ENCODE results near the gene SAPCD2.
A peak's percentile ranks its signal among the peaks of the same experiment; 100 is the strongest.

Gene SAPCD2

DNA sequence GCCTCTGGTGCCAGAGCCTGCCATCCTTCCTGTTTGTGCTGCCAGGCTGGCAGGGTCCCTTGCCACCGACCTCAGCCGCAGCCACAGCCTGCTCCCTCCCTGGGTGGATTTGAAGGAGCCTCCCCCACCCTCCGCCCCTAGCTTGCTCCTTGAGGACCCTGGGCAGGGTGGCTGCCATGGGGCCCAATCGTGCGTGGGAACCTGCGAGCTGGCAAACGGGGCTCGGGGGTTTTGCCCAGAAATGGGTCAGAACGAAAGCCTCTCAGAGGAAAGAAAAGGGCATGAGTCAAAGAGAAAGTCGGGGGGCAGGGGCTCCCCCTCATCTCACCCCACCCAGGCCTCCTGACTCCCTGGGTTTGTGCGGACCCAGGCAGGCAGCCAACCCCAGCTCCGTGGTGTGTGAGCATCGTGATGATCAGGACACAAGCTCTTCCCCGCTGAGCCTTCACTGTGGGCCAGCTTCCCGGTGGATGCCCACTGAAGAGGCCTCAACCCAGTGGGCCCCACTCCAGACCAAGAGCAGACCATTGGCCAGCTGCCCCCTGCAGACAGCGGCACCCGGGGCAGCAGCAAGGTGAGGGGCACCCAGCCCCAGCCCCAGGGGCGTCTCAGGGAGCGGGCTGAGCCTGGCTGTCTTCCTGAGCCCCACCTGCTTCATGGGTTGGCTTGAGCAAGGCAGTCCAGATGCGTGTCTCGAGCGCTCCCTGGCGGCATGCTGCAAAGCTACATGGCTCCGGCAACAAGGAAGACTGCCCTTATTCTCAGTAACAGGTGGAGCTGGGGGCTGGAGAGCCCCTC is 35.4 kb downstream of the SAPCD2 start (continued):
- TF ChIP-seq, protein P1, sequence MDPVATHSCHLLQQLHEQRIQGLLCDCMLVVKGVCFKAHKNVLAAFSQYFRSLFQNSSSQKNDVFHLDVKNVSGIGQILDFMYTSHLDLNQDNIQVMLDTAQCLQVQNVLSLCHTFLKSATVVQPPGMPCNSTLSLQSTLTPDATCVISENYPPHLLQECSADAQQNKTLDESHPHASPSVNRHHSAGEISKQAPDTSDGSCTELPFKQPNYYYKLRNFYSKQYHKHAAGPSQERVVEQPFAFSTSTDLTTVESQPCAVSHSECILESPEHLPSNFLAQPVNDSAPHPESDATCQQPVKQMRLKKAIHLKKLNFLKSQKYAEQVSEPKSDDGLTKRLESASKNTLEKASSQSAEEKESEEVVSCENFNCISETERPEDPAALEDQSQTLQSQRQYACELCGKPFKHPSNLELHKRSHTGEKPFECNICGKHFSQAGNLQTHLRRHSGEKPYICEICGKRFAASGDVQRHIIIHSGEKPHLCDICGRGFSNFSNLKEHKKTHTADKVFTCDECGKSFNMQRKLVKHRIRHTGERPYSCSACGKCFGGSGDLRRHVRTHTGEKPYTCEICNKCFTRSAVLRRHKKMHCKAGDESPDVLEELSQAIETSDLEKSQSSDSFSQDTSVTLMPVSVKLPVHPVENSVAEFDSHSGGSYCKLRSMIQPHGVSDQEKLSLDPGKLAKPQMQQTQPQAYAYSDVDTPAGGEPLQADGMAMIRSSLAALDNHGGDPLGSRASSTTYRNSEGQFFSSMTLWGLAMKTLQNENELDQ (tag by site-specific recombination; IDR thresholded peaks at IDR 0.05; ENCODE audit: low read depth), result no peak
- TF ChIP-seq, protein P2, sequence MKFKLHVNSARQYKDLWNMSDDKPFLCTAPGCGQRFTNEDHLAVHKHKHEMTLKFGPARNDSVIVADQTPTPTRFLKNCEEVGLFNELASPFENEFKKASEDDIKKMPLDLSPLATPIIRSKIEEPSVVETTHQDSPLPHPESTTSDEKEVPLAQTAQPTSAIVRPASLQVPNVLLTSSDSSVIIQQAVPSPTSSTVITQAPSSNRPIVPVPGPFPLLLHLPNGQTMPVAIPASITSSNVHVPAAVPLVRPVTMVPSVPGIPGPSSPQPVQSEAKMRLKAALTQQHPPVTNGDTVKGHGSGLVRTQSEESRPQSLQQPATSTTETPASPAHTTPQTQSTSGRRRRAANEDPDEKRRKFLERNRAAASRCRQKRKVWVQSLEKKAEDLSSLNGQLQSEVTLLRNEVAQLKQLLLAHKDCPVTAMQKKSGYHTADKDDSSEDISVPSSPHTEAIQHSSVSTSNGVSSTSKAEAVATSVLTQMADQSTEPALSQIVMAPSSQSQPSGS (tag by site-specific recombination; IDR thresholded peaks at IDR 0.05; ENCODE audit: low read depth), result no peak
- TF ChIP-seq ZBTB8A (tag by site-specific recombination; IDR thresholded peaks at IDR 0.05), result peak; percentile 91
- TF ChIP-seq ZNF544 (tag by site-specific recombination; IDR thresholded peaks at IDR 0.05), result no peak
- no peak for TF ChIP-seq ZFP37 (tag by site-specific recombination; IDR thresholded peaks at IDR 0.05)
- no peak for TF ChIP-seq ZNF175 (tag by site-specific recombination; IDR thresholded peaks at IDR 0.05)
- TF ChIP-seq, protein P3, sequence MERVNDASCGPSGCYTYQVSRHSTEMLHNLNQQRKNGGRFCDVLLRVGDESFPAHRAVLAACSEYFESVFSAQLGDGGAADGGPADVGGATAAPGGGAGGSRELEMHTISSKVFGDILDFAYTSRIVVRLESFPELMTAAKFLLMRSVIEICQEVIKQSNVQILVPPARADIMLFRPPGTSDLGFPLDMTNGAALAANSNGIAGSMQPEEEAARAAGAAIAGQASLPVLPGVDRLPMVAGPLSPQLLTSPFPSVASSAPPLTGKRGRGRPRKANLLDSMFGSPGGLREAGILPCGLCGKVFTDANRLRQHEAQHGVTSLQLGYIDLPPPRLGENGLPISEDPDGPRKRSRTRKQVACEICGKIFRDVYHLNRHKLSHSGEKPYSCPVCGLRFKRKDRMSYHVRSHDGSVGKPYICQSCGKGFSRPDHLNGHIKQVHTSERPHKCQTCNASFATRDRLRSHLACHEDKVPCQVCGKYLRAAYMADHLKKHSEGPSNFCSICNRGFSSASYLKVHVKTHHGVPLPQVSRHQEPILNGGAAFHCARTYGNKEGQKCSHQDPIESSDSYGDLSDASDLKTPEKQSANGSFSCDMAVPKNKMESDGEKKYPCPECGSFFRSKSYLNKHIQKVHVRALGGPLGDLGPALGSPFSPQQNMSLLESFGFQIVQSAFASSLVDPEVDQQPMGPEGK (tag by site-specific recombination; IDR thresholded peaks at IDR 0.05), result peak; percentile 64
- TF ChIP-seq, protein P4, sequence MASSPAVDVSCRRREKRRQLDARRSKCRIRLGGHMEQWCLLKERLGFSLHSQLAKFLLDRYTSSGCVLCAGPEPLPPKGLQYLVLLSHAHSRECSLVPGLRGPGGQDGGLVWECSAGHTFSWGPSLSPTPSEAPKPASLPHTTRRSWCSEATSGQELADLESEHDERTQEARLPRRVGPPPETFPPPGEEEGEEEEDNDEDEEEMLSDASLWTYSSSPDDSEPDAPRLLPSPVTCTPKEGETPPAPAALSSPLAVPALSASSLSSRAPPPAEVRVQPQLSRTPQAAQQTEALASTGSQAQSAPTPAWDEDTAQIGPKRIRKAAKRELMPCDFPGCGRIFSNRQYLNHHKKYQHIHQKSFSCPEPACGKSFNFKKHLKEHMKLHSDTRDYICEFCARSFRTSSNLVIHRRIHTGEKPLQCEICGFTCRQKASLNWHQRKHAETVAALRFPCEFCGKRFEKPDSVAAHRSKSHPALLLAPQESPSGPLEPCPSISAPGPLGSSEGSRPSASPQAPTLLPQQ (tag by site-specific recombination; IDR thresholded peaks at IDR 0.05), result peak; percentile 94
- no peak for TF ChIP-seq ZNF560 (tag by site-specific recombination; IDR thresholded peaks at IDR 0.05; ENCODE audit: borderline replicate concordance)
- TF ChIP-seq ZNF654 (tag by site-specific recombination; IDR thresholded peaks at IDR 0.05; ENCODE audit: low read depth), result peak; percentile 61
- TF ChIP-seq ZNF335 (tag by site-specific recombination; conservative IDR thresholded peaks at IDR 0.05), result peak; percentile 90
- TF ChIP-seq KLF16 (tag by site-specific recombination; IDR thresholded peaks at IDR 0.05), result no peak
- TF ChIP-seq IKZF3 (tag by site-specific recombination; IDR thresholded peaks at IDR 0.05), result no peak
- TF ChIP-seq ZNF623 (tag by site-specific recombination; IDR thresholded peaks at IDR 0.05), result no peak
- TF ChIP-seq ZNF24 (tag by site-specific recombination; IDR thresholded peaks at IDR 0.05), result no peak
- TF ChIP-seq YY2 (tag by site-specific recombination; IDR thresholded peaks at IDR 0.05), result no peak
- TF ChIP-seq ZNF600 (tag by site-specific recombination; IDR thresholded peaks at IDR 0.05), result peak; percentile 96
- TF ChIP-seq ZNF529 (tag by site-specific recombination; IDR thresholded peaks at IDR 0.05; ENCODE audit: insufficient replicate concordance), result no peak
- TF ChIP-seq KLF1 (tag by site-specific recombination; IDR thresholded peaks at IDR 0.05), result peak; percentile 8
- TF ChIP-seq ZIC2 (tag by site-specific recombination; IDR thresholded peaks at IDR 0.05), result peak; percentile 76
- TF ChIP-seq ZSCAN30 (tag by site-specific recombination; IDR thresholded peaks at IDR 0.05), result no peak
- no peak for TF ChIP-seq ZNF48 (tag by site-specific recombination; IDR thresholded peaks at IDR 0.05)
- no peak for TF ChIP-seq TRIM28 (IDR thresholded peaks at IDR 0.05; ENCODE audit: borderline replicate concordance, low read length)
- peak; percentile 68 for TF ChIP-seq GLIS1 (tag by site-specific recombination; IDR thresholded peaks at IDR 0.05)
- TF ChIP-seq KLF8 (tag by site-specific recombination; IDR thresholded peaks at IDR 0.05), result peak; percentile 82
- TF ChIP-seq ZNF202 (tag by site-specific recombination; IDR thresholded peaks at IDR 0.05; ENCODE audit: borderline replicate concordance), result no peak
- no peak for TF ChIP-seq OVOL3 (tag by site-specific recombination; IDR thresholded peaks at IDR 0.05)
- TF ChIP-seq SCRT2 (tag by site-specific recombination; IDR thresholded peaks at IDR 0.05), result peak; percentile 100
- no peak for TF ChIP-seq ZNF701 (tag by site-specific recombination; IDR thresholded peaks at IDR 0.05)
- no peak for TF ChIP-seq ZNF626 (tag by site-specific recombination; IDR thresholded peaks at IDR 0.05)
- 0 out of 2 replicates have a peak, but pooled peaks have one; percentile 29 for TF ChIP-seq ZNF629 (tag by site-specific recombination; IDR thresholded peaks at IDR 0.05)
- no peak; the same call in 1 of the 2 replicates for TF ChIP-seq ZNF423 (tag by site-specific recombination; IDR thresholded peaks at IDR 0.05)
- TF ChIP-seq ZNF341 (tag by site-specific recombination; IDR thresholded peaks at IDR 0.05; ENCODE audit: low read depth), result no peak
- no peak for TF ChIP-seq ZNF266 (tag by site-specific recombination; IDR thresholded peaks at IDR 0.05; ENCODE audit: low read depth)
- TF ChIP-seq ZNF140 (tag by site-specific recombination; IDR thresholded peaks at IDR 0.05), result no peak
- no peak for TF ChIP-seq ZNF221 (tag by site-specific recombination; IDR thresholded peaks at IDR 0.05; ENCODE audit: borderline replicate concordance)
